HCT116 (cell line): Measurements from ENCODE around the gene GGT6. TPM values are rescaled to one million over a fixed set of nuclear protein-coding genes. Genes with fewer than 3 reads are reported as not detected.

Experiments used
- ATAC-seq: fragments of 200-7000 bp; cut with Tn5 transposase; 2 replicates; pipeline ENCODE4 v1.9.1; 2020; ENCODE audit warnings: mild to moderate bottlenecking, moderate library complexity
- BruUV-seq: library from RNA; stranded (reverse); fragments of 400-500 nt; replicated peaks from 2 replicates; lab custom pipeline; 2021; lab: Mats Ljungman, UMichigan
- CTCF ChIA-PET: fragments of 300-600 bp; sonication (Branson Sonifier 250); formaldehyde crosslinking; loops from one replicate; lab custom pipeline; 2021; ENCODE audit warnings: antibody characterized with exemption; lab: Charles Lee
- POLR2A ChIA-PET: fragments of 300-600, 350-600 bp; sonication (Branson Sonifier 250); formaldehyde crosslinking; loops from one replicate; lab custom pipeline; 2021; ENCODE audit warnings: antibody characterized with exemption; lab: Charles Lee
- RAD21 ChIA-PET, 2 experiments: fragments of 300-600 bp; sonication (Branson Sonifier 250); formaldehyde crosslinking; loops; one replicate each; lab custom pipeline; 2023; ENCODE audit warnings: low total read pairs in 2 of 2; ENCODE audit not compliant: uncharacterized antibody in 2 of 2, unreplicated experiment in 2 of 2, low non-redundant PET in 1 of 2; lab: Charles Lee
- DNase-seq: peaks from one replicate; pipeline ENCODE4 v3.0.0-alpha.2; 2010; ENCODE audit warnings: low read depth, low spot score
- H2AFZ ChIP-seq: fragments of 200-600 bp; shearing (Covaris generic), sonication (generic); 2 replicates; pipeline ENCODE4 v1.6.1; 2017; ENCODE audit warnings: low read depth, mixed run types, mixed read lengths, antibody characterized with exemption, low read length; ENCODE audit not compliant: poor library complexity, severe bottlenecking
- H3K27ac ChIP-seq: 2 replicates; pipeline ENCODE4 v1.5.1; 2012; ENCODE audit warnings: low read depth, low read length
- H3K27me3 ChIP-seq: fragments of 200-600 bp; sonication (generic); 2 replicates; pipeline ENCODE4 v1.6.1; 2016; ENCODE audit warnings: mixed run types, low read length, mixed read lengths; ENCODE audit not compliant: insufficient read depth
- H3K36me3 ChIP-seq, 2 experiments: fragments of 200-500 bp in 1 of 2; fragments of 200-600 bp in 1 of 2; sonication (Bioruptor generic) in 1 of 2; sonication (generic) in 1 of 2; 2 replicates each; pipeline versions ENCODE4 v1.5.1 to v1.6.1; 2014 to 2016; ENCODE audit warnings: low read length in 2 of 2, inconsistent platforms in 1 of 2, mixed read lengths in 1 of 2, mixed run types in 1 of 2; ENCODE audit not compliant: insufficient read depth in 2 of 2, control insufficient read depth in 1 of 2
- H3K4me1 ChIP-seq, 2 experiments: fragments of 200-600 bp in 1 of 2; sonication (generic) in 1 of 2; 2 replicates each; pipeline versions ENCODE4 v1.5.1 to v1.6.1; 2012 to 2017; ENCODE audit warnings: low read length in 2 of 2, inconsistent platforms in 1 of 2, mild to moderate bottlenecking in 1 of 2, mixed read lengths in 1 of 2, mixed run types in 1 of 2, moderate library complexity in 1 of 2; ENCODE audit not compliant: insufficient read depth in 2 of 2, control insufficient read depth in 1 of 2
- H3K4me2 ChIP-seq: fragments of 200-600 bp; sonication (generic); 2 replicates; pipeline ENCODE4 v1.6.1; 2017; ENCODE audit warnings: mixed run types, low read length, mixed read lengths
- H3K4me3 ChIP-seq, 2 experiments: fragments of 200-600 bp in 1 of 2; sonication (generic) in 1 of 2; replicated peaks in 1 of 2; 2 replicates each; pipeline ENCODE4 v1.5.1; 2011 to 2016; ENCODE audit warnings: low read length in 2 of 2, control low read depth in 1 of 2, low read depth in 1 of 2, mild to moderate bottlenecking in 1 of 2, mixed read lengths in 1 of 2, mixed run types in 1 of 2
- H3K79me2 ChIP-seq: fragments of 200-600 bp; sonication (generic); 2 replicates; pipeline ENCODE4 v1.6.1; 2017; ENCODE audit warnings: mild to moderate bottlenecking, mixed run types, low read length, moderate library complexity, mixed read lengths; ENCODE audit not compliant: insufficient read depth
- H3K9ac ChIP-seq: fragments of 200-600 bp; sonication (generic); 2 replicates; pipeline ENCODE4 v1.6.1; 2016; ENCODE audit warnings: low read length, mixed read lengths
- H3K9me2 ChIP-seq: fragments of 200-600 bp; sonication (generic), shearing (Covaris generic); 2 replicates; pipeline ENCODE4 v1.6.1; 2017; ENCODE audit warnings: mixed run types, mild to moderate bottlenecking, moderate library complexity; ENCODE audit not compliant: insufficient read depth
- H3K9me3 ChIP-seq, 2 experiments: fragments of 200-500 bp in 1 of 2; fragments of 200-600 bp in 1 of 2; sonication (Bioruptor generic) in 1 of 2; sonication (generic) in 1 of 2; 2 replicates each; pipeline ENCODE4 v1.6.1; 2014 to 2017; ENCODE audit warnings: low read length in 2 of 2, mixed read lengths in 2 of 2, inconsistent platforms in 1 of 2, low read depth in 1 of 2, mild to moderate bottlenecking in 1 of 2, mixed run types in 1 of 2, moderate library complexity in 1 of 2; ENCODE audit not compliant: control insufficient read depth in 1 of 2, insufficient read depth in 1 of 2
- H4K20me1 ChIP-seq: fragments of 200-600 bp; sonication (generic), shearing (Covaris generic); 2 replicates; pipeline ENCODE4 v1.6.1; 2017; ENCODE audit warnings: mixed run types, mild to moderate bottlenecking, moderate library complexity; ENCODE audit not compliant: insufficient read depth
- CBX3 ChIP-seq: IDR thresholded peaks from 2 replicates; pipeline ENCODE4 v1.6.1; 2012; ENCODE audit warnings: low read depth
- EGR1 ChIP-seq: IDR thresholded peaks from 2 replicates; pipeline ENCODE4 v1.6.1; 2012; ENCODE audit warnings: low read depth
- ELF1 ChIP-seq: IDR thresholded peaks from 2 replicates; pipeline ENCODE4 v1.6.1; 2012; ENCODE audit warnings: low read depth, borderline replicate concordance
- EZH2 ChIP-seq: fragments of 200-600 bp; sonication (generic); IDR thresholded peaks from 2 replicates; pipeline ENCODE4 v1.6.1; 2017; ENCODE audit warnings: antibody characterized with exemption, mixed run types
- EZH2phosphoT487 ChIP-seq: fragments of 200-600 bp; IDR thresholded peaks from 2 replicates; pipeline ENCODE4 v1.6.1; 2018; ENCODE audit warnings: antibody characterized with exemption, borderline replicate concordance
- JUND ChIP-seq: IDR thresholded peaks from 2 replicates; pipeline ENCODE4 v1.6.1; 2012
- POLR2A ChIP-seq: IDR thresholded peaks from 2 replicates; pipeline ENCODE4 v1.7.0; 2011; ENCODE audit warnings: borderline replicate concordance; ENCODE audit not compliant: insufficient read depth, insufficient read length; ENCODE audit errors: extremely low read depth
- POLR2AphosphoS5 ChIP-seq: IDR thresholded peaks from 2 replicates; pipeline ENCODE4 v1.6.1; 2011; ENCODE audit warnings: mild to moderate bottlenecking, low read depth, low read length, moderate library complexity
- SRF ChIP-seq: IDR thresholded peaks from 2 replicates; pipeline ENCODE4 v1.6.1; 2012; ENCODE audit warnings: low read depth
- TCF7L2 ChIP-seq: IDR thresholded peaks from 2 replicates; pipeline ENCODE4 v1.7.0; 2011; ENCODE audit warnings: borderline replicate concordance, inconsistent platforms; ENCODE audit not compliant: insufficient read depth, insufficient read length; ENCODE audit errors: extremely low read depth
- YY1 ChIP-seq: IDR thresholded peaks from 2 replicates; pipeline ENCODE4 v1.6.1; 2011; ENCODE audit warnings: low read length, low read depth, moderate library complexity, mild to moderate bottlenecking; ENCODE audit not compliant: insufficient replicate concordance; ENCODE audit errors: extremely low read depth
- ZFX ChIP-seq: fragments of 450-650 bp; IDR thresholded peaks from 2 replicates; pipeline ENCODE4 v1.6.1; 2017
- ZNF274 ChIP-seq: fragments of 200-500 bp; sonication (Bioruptor generic); IDR thresholded peaks from 2 replicates; pipeline ENCODE4 v1.6.1; 2014; ENCODE audit warnings: mild to moderate bottlenecking, low read depth, low read length, inconsistent platforms
- intact Hi-C: fragments of 100-400 bp; cut with micrococcal nuclease; formaldehyde crosslinking; loops from 2 replicates; pipeline ENCODE4 v1.10.0; 2022
- total RNA-seq: library from RNA; stranded (reverse); gene quantifications from one replicate; pipeline ENCODE4 v1.2.1, GENCODE V29; 2021; ENCODE audit not compliant: unreplicated experiment
- TF ChIP-seq, protein P1 (sequence below): IDR thresholded peaks from 2 replicates; pipeline ENCODE4 v1.6.1; 2011; ENCODE audit warnings: mild to moderate bottlenecking, low read length, moderate library complexity; ENCODE audit not compliant: insufficient replicate concordance; ENCODE audit errors: extremely low read depth
- TF ChIP-seq, protein P2 (sequence below): IDR thresholded peaks from 2 replicates; pipeline ENCODE4 v1.6.1; 2012
- TF ChIP-seq, protein P3 (sequence below): IDR thresholded peaks from 2 replicates; pipeline ENCODE4 v1.6.1; 2012

The GGT6 gene
- total RNA-seq, 1 experiment from 2014 or later, result 0.10 TPM

DNA sequence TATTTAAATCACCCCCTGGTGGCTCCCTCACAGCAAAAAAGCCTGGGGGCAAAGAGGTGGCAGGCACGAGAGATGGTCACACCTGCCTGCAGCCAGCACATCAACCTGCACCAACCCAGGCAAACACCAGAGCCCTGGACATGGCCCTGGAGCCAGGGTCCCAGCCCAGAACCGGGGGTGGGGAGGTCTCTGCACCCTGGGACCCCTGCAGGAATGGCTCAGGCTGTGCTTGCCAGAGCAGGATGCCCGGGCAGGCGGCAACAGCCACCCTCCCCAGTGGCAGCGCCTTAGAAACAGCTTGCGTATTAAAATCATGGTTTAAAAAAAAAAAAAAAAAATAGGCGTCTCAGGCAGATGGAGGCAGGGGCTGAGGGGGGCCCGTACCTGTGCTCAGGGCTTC lies 21.4 kb downstream of the GGT6 start (continued):
- TF ChIP-seq, protein P1, sequence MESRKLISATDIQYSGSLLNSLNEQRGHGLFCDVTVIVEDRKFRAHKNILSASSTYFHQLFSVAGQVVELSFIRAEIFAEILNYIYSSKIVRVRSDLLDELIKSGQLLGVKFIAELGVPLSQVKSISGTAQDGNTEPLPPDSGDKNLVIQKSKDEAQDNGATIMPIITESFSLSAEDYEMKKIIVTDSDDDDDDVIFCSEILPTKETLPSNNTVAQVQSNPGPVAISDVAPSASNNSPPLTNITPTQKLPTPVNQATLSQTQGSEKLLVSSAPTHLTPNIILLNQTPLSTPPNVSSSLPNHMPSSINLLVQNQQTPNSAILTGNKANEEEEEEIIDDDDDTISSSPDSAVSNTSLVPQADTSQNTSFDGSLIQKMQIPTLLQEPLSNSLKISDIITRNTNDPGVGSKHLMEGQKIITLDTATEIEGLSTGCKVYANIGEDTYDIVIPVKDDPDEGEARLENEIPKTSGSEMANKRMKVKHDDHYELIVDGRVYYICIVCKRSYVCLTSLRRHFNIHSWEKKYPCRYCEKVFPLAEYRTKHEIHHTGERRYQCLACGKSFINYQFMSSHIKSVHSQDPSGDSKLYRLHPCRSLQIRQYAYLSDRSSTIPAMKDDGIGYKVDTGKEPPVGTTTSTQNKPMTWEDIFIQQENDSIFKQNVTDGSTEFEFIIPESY, result no peak
- TF ChIP-seq SRF, result no peak

DNA sequence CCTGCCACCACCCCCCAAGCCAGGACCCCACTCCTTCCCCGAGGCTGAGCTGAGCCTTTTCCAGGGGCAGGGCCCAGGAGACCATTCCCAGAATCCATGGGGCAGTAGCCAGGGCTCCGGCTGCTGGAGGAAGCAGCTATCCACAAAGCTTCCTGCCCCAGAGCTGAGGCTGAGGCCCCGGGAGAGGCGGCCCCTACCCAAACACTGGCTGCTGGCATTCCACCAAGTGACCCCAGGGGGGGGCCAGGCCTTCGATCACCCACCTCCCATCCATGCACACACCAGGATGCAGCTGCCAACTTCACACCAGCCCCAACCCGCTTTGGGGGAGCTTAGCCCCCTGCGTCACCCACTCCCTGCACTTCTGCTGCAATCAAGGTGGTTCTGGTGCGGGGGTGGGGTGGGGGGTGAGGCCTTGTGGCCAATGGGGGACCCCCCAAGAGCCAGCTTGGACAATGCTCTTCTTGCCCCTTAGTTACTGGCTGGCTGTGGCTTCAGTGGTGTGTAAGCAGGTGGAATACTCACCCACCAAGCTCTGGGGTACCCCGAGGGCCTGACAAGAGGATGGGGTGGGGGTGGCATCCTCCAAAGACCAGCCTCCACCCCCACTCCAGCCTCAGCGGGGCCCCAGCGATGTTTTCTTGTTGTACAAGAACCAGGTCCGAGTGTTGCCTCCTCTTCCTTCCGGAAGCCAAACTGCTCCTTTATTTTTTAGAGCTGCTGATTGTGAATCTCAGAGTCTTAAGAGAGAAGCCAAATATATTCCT lies 22.0 kb downstream of the GGT6 start:
- BruUV-seq, result no TSS peak
- DNase-seq, result no peak
- no peaks in the 10 kb centered on the region; the same call in 1 of the 2 replicates for H3K79me2 ChIP-seq
- no peaks in the 10 kb centered on the region for H3K9me3 ChIP-seq
- ATAC-seq, result no peak
- H3K4me3 ChIP-seq, result no peak overlapping the region
- H3K4me1 ChIP-seq, result peaks cover 8 to 15% of the 10 kb centered on the region in 2 experiments; a peak in 3 of 4 replicates
- H3K9ac ChIP-seq, result no peak overlapping the region
- H3K27ac ChIP-seq, result no peak overlapping the region
- H3K27me3 ChIP-seq, result no peaks in the 10 kb centered on the region
- H2AFZ ChIP-seq, result no peak overlapping the region
- H3K4me2 ChIP-seq, result no peak overlapping the region
- TF ChIP-seq JUND (no peak), POLR2AphosphoS5 (no peak), CBX3 (no peak), EZH2phosphoT487 (no peak), POLR2A (no peak), ZFX (no peak), EGR1 (no peak), EZH2 (no peak), ZNF274 (no peak), SRF (no peak), YY1 (no peak), ELF1 (no peak), TCF7L2 (no peak)
- TF ChIP-seq, protein P2, sequence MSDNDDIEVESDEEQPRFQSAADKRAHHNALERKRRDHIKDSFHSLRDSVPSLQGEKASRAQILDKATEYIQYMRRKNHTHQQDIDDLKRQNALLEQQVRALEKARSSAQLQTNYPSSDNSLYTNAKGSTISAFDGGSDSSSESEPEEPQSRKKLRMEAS, result no peak
- TF ChIP-seq, protein P3, sequence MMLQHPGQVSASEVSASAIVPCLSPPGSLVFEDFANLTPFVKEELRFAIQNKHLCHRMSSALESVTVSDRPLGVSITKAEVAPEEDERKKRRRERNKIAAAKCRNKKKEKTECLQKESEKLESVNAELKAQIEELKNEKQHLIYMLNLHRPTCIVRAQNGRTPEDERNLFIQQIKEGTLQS, result no peak
- ChIA-PET RAD21 (no interaction called here), POLR2A (no interaction called here), CTCF (interaction anchor here (1.5 kb wide), 1 partner anchor 28 kb away, joined by 5 read pairs; no protein-coding TSS in a partner anchor)
- intact Hi-C loops, result no loop called here
- no peaks in the 10 kb centered on the region for H3K9me2 ChIP-seq
- H4K20me1 ChIP-seq, result no peaks in the 10 kb centered on the region; the same call in 1 of the 2 replicates
- H3K36me3 ChIP-seq, result peaks cover 19 to 38% of the 10 kb centered on the region in 2 experiments; a peak in 3 of 4 replicates
